Measurements from ENCODE around the gene PTPN4.

PTPN4 gene

DNA sequence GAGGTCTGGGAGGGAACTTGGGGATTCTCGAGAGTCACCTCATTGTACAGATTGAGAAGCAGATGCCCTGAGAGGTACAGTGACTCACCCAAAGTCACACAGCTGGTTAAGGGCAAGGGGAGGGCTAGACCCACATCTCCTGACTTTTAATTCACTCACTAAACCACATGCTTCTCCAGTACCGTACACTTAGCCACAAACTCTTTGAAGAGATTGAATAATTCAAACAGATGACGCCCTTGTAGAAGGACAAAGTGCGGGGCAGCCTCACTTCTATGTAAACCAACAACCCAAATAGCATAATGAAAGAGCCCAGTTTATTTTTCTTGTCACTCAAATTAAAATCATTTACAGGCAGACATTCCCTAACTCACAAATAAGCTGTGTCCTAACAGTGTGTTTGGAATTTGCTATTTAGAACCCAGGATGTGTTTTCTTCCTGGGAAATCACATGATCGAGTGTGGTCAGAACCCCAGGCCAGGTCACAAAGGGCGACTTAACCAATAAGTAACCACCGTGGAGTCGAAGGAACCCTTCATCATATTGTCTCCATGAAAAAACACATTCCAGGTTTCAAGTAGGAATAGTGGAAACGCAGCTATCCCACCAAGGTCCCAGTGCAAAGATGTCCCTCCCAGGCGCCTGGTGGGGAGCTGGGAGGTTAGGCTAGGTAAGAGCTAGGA lies 35.8 kb upstream of the PTPN4 start:
- no peak for TF ChIP-seq CTCF (IDR thresholded peaks at IDR 0.05; ENCODE audit: low read depth, low read length, missing control alignments)
- H3K4me3 ChIP-seq (ENCODE audit: low read depth, low read length) = no peak overlapping the region
- no peak for DNase-seq (ENCODE audit: low read depth)

- H3K4me3 ChIP-seq (ENCODE audit: low read depth, low read length) = no peak overlapping the region
- TF ChIP-seq CTCF (IDR thresholded peaks at IDR 0.05; ENCODE audit: low read depth, low read length, missing control alignments) = no peak
- DNase-seq (ENCODE audit: low read depth) = no peak
Observed at GRCh38 chr2:119724656-119725485, 34.9 kb upstream of the PTPN4 start.

DNA sequence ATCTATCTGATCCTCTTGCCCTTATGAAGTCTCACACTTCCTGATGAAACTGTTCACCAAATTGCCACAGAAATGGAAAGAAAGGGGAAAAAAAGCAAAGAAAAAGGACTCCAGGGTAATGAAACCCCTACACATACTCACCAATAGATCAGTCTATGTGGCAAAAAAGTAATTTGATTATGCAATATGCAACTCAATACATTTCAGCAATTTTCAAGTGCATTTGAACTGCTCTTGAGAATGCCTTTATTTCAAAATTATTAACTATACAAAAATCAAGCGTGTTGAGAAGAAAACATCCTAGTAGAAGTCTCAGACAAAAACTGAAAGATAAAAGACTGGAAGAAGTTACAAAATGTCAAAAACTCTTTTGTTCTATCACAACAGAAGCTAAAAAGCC lies 32.2 kb upstream of the PTPN4 start:
- no peak for DNase-seq (ENCODE audit: low read depth)

GRCh38 chr2:119728421-119728820 lies 31.3 kb upstream of the PTPN4 start:
- no peak overlapping the region for H3K4me3 ChIP-seq (ENCODE audit: low read depth, low read length)
- TF ChIP-seq CTCF (IDR thresholded peaks at IDR 0.05; ENCODE audit: low read depth, low read length, missing control alignments) = no peak
- DNase-seq (ENCODE audit: low read depth) = no peak

More for the DNA sequence above, 32.2 kb upstream of the PTPN4 start:
- H3K4me3 ChIP-seq (ENCODE audit: low read depth, low read length) = no peak overlapping the region
- TF ChIP-seq CTCF (IDR thresholded peaks at IDR 0.05; ENCODE audit: low read depth, low read length, missing control alignments) = no peak

DNA sequence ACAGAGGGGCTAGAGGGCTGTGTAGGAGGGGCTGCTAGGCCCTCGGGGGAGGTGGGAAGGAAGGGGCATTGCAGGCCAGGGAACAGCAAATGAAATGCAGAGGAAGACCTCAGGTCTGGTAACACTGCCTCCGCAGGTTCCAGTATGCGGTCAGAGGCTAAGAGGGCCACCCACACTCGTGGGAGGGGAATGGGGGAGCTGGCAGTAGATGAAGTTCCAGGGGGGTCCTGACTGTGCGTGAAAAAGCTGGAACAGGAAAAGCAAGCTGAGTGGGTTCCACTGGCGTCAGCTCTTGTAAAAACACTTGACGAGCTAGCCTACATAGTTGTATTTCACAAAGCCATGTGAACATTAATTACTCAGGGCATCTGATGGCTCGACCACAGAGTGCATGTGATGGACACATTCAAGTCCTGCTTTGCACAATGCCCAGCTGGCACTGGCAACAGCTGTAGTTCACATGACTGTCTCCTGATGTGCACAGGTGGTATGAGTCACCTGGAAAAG lies 29.0 kb upstream of the PTPN4 start:
- no peak overlapping the region for H3K4me3 ChIP-seq (ENCODE audit: low read depth, low read length)
- no peak for TF ChIP-seq CTCF (IDR thresholded peaks at IDR 0.05; ENCODE audit: low read depth, low read length, missing control alignments)
- DNase-seq (ENCODE audit: low read depth) = no peak

DNA sequence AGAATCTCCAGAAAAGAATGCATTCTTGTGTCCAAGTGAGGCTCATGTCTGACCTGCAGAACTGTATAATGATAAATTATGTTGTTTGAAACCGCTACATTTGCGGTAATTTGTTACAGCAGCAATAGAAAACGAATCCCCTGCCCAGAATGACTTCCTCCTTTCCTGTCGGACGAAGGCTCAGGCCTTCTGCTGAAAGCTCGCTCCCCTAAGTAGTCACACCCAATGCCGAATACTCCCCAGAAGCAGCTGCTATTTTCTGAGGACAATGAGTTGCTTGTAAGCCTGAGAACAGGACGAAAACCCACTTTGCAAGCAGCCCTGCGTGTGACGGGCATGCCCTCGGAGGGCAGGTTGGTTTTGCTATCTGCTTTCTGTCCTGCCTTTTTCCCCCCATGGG lies 27.7 kb upstream of the PTPN4 start:
- no peak for TF ChIP-seq CTCF (IDR thresholded peaks at IDR 0.05; ENCODE audit: low read depth, low read length, missing control alignments)
- no peak overlapping the region for H3K4me3 ChIP-seq (ENCODE audit: low read depth, low read length)
- DNase-seq (ENCODE audit: low read depth) = no peak
